ENCODE results near the gene SIRPB1.
"Not testable (repeated sequence)": the region's sequence is repeated elsewhere in the genome, so short reads cannot be mapped to it uniquely, and the experiment has no call there.

The SIRPB1 gene

DNA sequence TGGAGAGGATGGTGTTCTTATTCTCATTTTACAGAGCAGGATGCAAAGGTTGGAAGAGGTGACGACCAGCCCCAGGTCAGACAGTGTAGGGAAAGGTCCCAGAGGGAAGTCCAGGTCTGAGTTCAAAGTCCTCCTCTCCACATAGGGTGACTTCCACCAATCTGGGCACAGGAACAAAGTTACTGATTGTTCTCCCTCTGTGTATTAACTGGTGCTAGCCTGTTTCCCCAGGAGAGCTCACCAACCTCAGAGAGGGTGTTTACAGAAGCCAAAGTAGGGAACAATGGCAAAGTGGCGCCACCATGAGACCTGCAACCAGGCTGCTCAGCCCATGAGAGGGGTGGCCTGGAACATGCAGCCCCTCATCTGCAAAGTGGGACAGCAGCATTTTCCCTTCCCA, 16.8 kb upstream of the SIRPB1 start:
- no peak for DNase-seq (ENCODE audit: low read depth)

DNA sequence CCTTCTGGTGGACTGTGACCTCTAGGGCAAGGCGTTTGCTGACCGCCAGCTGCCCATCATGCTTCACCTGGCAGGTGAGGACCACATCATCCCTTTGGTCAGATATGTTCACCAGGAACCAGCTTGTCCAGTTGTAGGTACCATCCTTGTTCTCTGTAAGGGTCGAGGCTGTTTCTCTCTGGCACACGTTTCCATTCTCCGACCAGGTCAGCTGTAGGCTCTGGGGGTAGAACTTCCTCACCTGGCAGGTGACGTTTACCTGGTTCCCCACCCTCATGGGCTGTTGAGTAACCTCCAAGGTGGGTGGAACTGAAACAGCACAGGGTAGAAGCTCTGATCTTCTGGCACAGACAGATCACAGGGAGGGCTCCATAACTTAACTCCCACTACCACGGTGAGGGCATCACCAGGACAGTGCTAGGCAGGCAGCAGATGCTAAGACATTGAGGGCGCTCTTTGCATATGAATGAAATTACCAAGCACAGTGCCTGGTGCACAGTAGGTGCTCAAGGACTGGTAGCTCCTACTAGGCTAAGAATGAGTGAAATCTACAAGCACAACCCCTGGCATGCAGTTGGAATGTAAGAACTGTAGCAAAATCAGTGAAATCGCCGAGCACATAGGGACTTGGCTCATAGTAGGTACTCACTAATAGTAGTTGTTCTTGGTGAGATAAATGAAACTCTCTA, 15.6 kb upstream of the SIRPB1 start:
- no peak for DNase-seq (ENCODE audit: low read depth)

- DNase-seq (ENCODE audit: low read depth) = no peak
These were observed 13.7 kb upstream of the SIRPB1 start for GRCh38 chr20:1633535-1633934.

DNA sequence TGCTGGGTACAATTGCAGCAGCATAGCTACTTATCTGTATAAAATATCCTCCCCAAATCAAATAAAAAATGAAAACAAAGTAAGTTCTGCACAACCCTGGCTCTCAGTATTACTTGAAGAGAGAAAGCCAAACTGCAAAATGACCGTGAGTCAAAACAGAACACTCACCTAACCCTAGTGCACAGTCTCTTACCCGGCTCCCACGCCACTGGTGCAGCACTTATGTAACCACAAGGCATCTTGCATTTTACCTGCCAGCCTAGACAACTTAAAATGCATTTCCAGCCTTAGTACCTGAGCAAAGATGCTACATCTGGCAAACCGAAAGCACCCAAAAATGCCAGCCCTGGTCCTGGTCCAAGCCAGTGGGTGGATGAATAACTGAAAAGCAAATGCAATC, 12.4 kb upstream of the SIRPB1 start:
- no peak for DNase-seq (ENCODE audit: low read depth)

DNA sequence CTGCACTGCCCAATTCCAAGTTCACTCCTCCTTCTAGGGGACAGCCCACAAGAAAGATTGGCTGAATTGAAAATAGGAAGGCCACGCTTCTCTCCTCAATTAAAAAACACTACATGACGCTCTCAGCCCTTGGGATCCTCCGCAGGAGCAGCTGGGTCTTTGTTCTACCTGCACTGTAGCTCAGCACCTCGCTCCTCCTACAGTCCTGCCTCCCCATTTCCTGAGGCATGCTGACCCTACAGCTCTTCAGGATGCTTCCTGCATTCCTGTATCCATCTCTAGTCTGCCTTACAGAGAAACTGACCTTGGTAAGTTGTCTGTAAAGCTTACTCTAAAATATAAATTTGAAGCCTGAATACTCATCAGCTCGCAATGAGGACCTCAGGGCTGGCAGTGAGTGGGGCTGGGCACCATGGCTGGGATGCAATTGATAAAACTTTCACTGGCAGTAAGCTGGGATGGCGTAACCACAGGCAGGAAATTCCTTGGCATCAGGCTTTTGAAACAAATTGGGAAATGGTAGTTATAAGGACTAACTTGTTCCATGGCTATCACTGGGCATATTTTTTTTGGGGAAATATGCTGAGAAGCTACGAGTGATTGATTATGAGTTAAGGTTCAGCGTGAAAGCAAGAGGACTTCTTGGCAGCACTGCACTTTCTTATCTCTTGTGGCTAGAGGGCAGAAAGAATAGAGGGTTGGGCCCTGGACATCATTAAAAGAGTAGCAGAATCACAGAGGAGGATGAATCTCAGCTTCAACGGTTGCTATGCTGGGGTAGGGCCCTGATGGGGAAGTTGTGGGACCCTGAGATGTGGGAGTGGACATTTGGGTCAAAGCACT, 11.7 kb upstream of the SIRPB1 start:
- no peak for DNase-seq (ENCODE audit: low read depth)

DNA sequence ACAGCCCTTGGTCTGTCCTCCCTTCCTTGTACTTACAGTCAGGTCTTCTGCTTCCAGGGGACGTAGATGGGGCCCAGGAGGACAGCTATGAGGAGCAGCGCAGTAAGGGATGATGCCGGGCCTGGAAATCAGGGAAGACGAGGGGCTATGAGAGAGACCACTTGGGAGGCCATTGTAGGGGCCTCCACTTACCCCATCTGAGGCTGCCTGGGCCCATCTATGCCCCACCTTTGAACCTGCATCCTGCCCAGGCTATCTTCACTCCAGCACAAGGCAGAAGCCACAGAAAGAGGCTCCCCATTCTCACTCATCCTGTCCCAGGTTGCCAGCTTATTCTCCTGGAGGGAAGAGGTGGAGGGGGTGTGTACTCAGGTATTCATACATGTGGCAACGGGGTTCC, 10.4 kb upstream of the SIRPB1 start:
- no peak for DNase-seq (ENCODE audit: low read depth)

DNA sequence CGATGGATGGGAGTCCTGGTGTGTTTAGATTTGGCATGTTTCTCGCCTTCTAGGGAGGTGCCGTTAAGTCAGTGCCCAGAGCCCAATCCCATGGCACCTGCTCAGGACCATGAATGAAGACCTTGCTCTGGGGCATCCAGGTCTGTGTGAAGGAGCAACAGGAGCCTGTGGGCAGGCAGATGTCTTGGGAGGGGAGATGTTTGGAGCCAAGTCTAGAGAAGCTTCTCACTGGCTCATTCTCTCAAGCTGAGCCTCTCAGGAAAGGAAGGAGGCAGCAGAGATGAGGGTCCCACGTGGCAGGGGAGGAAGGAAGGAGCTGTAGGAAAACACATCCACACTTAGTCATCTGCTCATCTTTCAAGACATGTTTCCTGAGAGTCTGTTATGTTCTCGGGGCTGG, 9.5 kb upstream of the SIRPB1 start:
- no peak for DNase-seq (ENCODE audit: low read depth)

DNA sequence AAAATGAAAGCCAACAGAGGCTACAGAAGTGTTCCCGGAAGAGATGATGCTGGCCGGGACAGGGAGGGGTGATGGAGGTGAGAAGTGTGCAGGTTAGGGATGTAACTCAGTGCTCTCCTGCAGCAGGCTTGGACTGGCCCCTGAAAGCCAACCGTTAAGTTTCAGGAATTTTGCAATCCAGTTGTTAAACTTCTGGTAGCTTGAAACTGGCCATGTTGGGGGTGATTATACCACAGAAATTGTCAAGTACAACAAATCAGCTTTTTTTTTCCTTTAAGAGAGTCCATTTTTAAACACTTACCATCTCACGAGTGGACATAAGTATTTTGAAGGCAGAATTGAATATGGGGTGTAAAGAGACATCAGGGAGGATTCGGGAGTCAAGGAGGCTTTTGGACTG, 8.8 kb upstream of the SIRPB1 start:
- DNase-seq (ENCODE audit: low read depth) = no peak

DNA sequence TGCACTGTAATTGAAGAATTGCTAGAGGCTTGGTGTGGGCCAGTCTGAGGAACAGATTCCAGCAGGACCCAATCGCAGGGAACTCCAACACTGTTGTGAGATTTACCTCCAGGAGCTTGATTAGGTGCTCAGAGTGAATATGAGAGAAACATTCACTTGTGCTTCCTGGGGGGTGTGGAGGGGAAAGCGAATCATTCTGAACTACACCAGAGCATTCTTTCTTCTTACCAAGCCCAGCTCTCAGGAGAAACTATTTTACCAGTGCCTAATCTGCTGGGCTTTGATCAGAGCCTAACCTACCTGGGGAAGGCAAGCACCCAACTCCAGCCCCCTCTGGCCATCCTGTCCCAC, 7.4 kb upstream of the SIRPB1 start:
- no peak for DNase-seq (ENCODE audit: low read depth)

- no peak for DNase-seq (ENCODE audit: low read depth)
These were observed 6.9 kb upstream of the SIRPB1 start for GRCh38 chr20:1626528-1627199.

GRCh38 chr20:1625083-1625690, 5.4 kb upstream of the SIRPB1 start:
- DNase-seq (ENCODE audit: low read depth) = no peak

DNA sequence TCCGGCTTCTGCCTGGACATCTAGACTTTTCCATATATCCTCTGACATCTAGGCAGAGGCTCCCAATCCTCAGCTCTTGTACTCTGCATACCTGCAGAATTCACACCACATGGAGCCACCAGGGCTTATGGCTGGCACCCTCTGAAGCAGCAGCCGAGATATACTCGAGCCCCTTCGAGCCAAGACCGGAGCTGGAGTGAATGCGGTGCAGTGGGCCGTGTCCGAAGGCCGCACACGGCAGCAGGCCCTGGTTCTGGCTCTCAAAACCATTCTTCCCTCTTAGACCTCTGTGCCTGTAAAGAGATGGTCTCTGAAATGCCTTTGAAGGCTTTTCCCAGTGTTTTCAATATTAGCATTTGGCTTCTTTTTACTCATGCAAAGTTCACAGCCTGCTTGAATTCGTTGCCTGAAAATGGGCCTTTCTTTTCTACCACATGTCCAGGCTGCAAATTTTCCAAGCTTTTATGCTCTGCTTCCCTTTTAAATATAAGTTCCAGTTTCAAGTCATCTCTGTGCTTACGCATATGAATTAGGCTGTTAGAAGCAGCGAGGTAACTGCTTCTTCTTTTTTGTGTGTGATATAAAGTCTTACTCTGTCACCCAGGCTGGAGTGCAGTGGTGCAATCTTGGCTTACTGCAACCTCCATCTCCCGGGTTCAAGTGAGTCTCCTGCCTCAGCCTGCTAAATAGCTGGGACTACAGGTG, 3.8 kb upstream of the SIRPB1 start:
- DNase-seq (ENCODE audit: low read depth) = no peak

DNA sequence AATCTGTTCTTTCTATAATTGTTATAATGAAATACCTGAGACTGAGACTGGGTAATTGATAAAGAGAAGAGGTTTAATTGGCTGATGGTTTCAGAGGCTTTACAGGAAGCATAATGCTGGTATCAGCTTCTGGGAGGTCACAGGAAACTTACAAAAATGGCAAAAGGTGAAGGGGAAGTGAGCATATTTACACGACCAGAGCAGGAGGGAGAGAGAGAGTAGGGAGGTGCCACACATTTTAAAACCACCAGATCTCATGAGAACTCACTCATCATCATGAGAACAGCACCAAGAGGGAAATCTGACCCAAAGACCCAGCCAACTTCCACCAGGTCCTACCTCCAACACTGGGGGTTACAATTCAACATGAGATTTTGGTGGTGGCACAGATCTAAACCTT, 2.6 kb upstream of the SIRPB1 start:
- DNase-seq (ENCODE audit: low read depth) = no peak

DNA sequence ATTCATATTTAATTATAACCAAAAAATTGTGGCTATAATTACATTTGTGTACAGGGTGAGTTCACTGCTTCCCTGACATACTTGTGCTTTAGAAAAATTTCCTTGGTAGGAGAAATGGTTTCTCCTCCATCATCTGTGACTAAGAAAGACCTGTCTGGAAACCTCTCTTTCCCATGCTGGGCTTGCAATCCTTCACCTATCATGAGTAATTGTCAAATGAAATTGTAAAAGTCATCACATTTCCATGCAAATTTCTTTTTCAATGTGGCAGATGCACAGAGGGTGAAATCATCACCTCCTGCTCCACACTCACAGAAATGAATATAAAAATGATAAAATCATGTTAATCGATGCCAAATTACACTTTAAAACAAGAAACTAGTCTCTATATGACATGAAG, 1.5 kb upstream of the SIRPB1 start:
- DNase-seq (ENCODE audit: low read depth) = no peak

DNA sequence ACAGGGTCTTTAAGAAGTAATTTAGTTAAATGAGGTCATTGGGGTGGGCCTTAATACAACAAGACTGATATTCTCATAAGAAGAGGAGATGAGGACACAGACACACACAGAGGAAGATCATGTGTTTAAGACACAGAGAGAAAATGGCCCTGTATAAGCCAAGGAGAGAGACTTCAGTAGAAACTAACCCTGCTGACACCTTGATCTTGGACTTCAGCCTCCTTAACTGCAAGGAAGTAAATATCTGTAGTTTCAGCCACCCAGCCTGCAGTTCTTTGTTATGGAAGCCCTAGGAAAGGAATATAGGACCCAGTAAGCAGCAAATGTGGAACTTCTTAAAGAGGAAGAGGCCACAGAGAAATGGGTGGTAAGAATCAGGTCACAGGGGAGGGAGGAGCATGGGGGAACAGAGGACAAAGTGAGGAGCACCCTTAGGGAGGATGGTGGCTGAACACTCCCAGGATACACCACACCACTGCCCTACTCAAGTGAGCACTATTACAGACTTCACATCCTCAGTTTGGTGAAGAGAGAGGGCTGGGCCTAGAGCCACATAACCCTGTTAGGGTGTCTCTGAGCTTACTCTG, 762 bp downstream of the SIRPB1 start:
- DNase-seq (ENCODE audit: low read depth) = no peak

DNA sequence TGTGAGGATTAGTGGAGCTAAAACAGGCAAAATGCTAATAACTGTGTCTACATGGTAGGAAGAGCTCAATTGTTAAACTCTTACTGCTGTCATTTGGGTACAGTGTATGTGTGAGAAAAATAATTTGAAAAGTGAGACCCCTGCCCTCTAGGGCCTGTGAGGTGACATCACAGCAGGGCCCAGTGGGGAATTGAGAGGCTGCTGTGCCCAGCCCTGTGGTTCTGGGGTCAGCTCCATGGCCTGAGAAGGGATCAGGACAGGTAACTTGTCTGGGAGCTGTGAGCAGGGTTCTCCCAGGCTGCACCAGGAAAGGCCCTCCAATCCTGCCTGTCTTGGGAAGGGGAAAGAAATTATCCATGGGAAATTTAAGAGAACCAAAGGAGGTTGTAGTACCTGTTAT, 1.3 kb downstream of the SIRPB1 start:
- DNase-seq (ENCODE audit: low read depth) = no peak

- no peak for DNase-seq (ENCODE audit: low read depth)
These were observed 2.9 kb downstream of the SIRPB1 start for GRCh38 chr20:1616858-1617434.

- DNase-seq (ENCODE audit: low read depth) = not testable (repeated sequence)
These were observed 9.4 kb downstream of the SIRPB1 start for GRCh38 chr20:1610404-1610803.

DNA sequence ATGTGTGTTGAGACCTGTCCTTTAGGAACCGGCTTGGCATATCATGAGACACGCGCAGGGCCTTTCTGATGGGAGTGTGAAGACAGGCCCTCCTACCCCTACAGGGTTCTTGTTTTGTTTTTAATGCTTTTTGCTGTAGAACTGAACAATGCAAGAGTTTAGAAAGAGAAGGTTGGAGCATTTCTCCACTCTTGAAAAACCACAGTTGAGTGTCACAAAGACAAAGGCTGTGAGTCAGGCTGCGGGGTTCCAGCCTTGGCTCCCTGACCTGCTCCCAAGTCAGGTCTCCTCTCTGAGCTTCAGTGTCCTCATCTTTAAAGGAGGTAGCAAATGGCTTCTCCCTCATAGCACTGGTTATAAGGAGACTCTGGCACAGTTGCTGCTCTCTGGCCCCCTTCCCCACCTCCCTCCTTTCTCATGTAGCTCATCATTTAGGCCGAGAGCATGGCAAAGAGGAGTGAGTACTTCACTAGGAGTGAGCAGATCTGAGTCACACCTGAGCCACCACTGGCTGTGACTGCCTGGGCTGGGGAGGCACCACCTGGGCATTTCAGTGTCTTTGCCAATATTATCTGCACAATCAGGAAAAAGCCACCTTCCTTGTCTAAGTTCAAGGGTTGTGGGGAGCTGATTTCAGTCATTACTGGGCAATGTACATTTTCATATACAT, 11.0 kb downstream of the SIRPB1 start:
- not testable (repeated sequence) for DNase-seq (ENCODE audit: low read depth)

DNA sequence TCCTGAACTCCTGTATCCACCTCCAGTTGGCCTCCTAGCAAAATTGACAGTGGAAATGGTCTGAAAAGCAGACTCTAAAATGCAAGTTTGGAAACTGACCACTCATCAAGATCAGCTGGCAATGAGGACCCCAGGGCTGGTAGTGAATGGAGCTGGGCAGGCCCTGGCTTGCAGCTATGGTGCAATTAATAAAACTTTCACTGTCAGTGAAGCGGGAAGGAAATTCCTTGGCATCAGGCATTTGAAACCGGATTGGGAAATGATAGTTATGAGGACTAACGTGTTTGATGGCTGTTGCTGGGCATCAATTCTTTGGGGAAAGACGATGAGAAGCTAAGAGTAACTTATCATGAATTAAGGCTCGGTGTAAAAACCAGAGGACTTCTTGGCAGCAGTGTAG, 19.1 kb downstream of the SIRPB1 start:
- DNase-seq (ENCODE audit: low read depth) = no peak

GRCh38 chr20:1595333-1595732, 24.5 kb downstream of the SIRPB1 start:
- DNase-seq (ENCODE audit: low read depth) = no peak
